Esophagus muscularis mucosa (tissue), 4 donors: Measurements from ENCODE around the gene UBE2O. TPM values are rescaled to one million over a fixed set of nuclear protein-coding genes. Genes with fewer than 3 reads are reported as not detected.

Source experiments
- DNase-seq: peaks from one replicate; pipeline ENCODE4 v3.0.0-alpha.2; 2017; ENCODE audit errors: extremely low spot score
- H3K27ac ChIP-seq, 4 donors: fragments of 200-600 bp; sonication (generic); replicated peaks in 1 of 4; 1 replicate in 3 of 4; 2 replicates in 1 of 4; pipeline ENCODE4 v1.5.1; 2016 to 2019; ENCODE audit warnings: mild to moderate bottlenecking in 1 of 4
- H3K27me3 ChIP-seq, 4 donors: fragments of 200-600 bp; sonication (generic); one replicate each; pipeline versions ENCODE4 v1.5.1 to v1.6.0; 2016 to 2019
- H3K36me3 ChIP-seq, 4 donors: fragments of 200-600 bp; sonication (generic); one replicate each; pipeline ENCODE4 v1.5.1; 2016 to 2019
- H3K4me1 ChIP-seq, 4 donors: fragments of 200-600 bp; sonication (generic); one replicate each; pipeline ENCODE4 v1.5.1; 2016 to 2019
- H3K4me3 ChIP-seq, 4 donors: fragments of 200-600 bp; sonication (generic); 1 replicate in 2 of 4; 2 replicates in 2 of 4; pipeline ENCODE4 v1.5.1; 2016 to 2019; ENCODE audit warnings: mild to moderate bottlenecking in 4 of 4, moderate library complexity in 1 of 4
- H3K9me3 ChIP-seq, 4 donors: fragments of 200-600 bp; sonication (generic); 1 replicate in 3 of 4; 2 replicates in 1 of 4; pipeline ENCODE4 v1.5.1; 2016 to 2019
- EP300 ChIP-seq: sonication (generic); formaldehyde crosslinking; IDR thresholded peaks from one replicate; pipeline ENCODE4 v1.6.1; 2017; ENCODE audit warnings: antibody characterized with exemption
- POLR2A ChIP-seq: fragments of 450-650 bp; IDR thresholded peaks from one replicate; pipeline ENCODE4 v1.6.1; 2017; ENCODE audit warnings: antibody characterized with exemption, moderate library complexity, mild to moderate bottlenecking, low read depth
- POLR2AphosphoS5 ChIP-seq, 2 donors: sonication (generic); formaldehyde crosslinking; IDR thresholded peaks; one replicate each; pipeline ENCODE4 v1.6.1; 2017; ENCODE audit warnings: antibody characterized with exemption in 2 of 2
- WGBS: methylation state at CpG from one replicate; pipeline ENCODE4 v1.1.5; 2018; 5-methylcytosine and 5-hydroxymethylcytosine counted together
- intact Hi-C: fragments of 100-400 bp; cut with DNase I; formaldehyde crosslinking; loops from one replicate; pipeline ENCODE4 v1.15.1; 2023
- total RNA-seq, 4 donors: library from RNA; depleted of rRNA; stranded (reverse); fragments of >200 nt; gene quantifications; one replicate each; pipeline versions ENCODE4 v1.1.0 to v1.2.1, GENCODE V29; 2016
- TF ChIP-seq, protein P1 (sequence below), 3 experiments: fragments of 200-600 bp in 2 of 3; fragments of 450-650 bp in 1 of 3; sonication (generic) in 2 of 3; IDR thresholded peaks; one replicate each; pipeline ENCODE4 v1.5.1; 2017 to 2019; ENCODE audit warnings: antibody characterized with exemption in 3 of 3, mild to moderate bottlenecking in 2 of 3, moderate library complexity in 1 of 3

The UBE2O gene
- total RNA-seq, 4 donors from 2014 or later: 14.1 to 21.7 (median 19.0) TPM

DNA sequence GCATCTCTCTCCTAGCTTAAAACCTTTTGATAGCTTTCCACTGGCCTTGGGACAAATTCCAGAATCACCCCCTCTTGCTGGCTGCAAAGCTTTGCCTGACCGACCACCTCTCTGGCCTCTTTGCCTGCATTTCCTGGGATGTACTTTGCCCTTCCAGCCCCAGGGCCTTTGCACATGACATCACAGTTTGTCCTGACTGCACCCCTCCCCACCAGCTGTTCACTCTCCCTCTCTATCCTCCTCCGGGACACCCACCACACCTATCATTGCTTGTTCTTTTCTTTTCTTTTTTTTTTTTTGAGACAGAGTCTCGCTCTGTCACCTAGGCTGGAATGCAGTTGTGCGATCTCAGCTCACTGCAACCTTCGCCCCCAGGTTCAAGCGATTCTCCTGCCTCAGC is 22.4 kb upstream of the UBE2O start:
- no peak for DNase-seq
- peaks cover 0 to 2% (median 0%) of the 10 kb centered on the region in 4 donors for H3K4me1 ChIP-seq
- no peaks in the 10 kb centered on the region for H3K27me3 ChIP-seq
- TF ChIP-seq POLR2A (no peak), EP300 (no peak), POLR2AphosphoS5 (IDR thresholded peaks at IDR 0.05) (no peak)
- TF ChIP-seq, protein P1, sequence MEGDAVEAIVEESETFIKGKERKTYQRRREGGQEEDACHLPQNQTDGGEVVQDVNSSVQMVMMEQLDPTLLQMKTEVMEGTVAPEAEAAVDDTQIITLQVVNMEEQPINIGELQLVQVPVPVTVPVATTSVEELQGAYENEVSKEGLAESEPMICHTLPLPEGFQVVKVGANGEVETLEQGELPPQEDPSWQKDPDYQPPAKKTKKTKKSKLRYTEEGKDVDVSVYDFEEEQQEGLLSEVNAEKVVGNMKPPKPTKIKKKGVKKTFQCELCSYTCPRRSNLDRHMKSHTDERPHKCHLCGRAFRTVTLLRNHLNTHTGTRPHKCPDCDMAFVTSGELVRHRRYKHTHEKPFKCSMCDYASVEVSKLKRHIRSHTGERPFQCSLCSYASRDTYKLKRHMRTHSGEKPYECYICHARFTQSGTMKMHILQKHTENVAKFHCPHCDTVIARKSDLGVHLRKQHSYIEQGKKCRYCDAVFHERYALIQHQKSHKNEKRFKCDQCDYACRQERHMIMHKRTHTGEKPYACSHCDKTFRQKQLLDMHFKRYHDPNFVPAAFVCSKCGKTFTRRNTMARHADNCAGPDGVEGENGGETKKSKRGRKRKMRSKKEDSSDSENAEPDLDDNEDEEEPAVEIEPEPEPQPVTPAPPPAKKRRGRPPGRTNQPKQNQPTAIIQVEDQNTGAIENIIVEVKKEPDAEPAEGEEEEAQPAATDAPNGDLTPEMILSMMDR (IDR thresholded peaks at IDR 0.05): no peak
- no peak overlapping the region for H3K27ac ChIP-seq
- 92% methylated on average over 6 of the region's 6 CpGs for WGBS
- H3K36me3 ChIP-seq: peaks cover 0 to 75% (median 45%) of the 10 kb centered on the region in 4 donors
- H3K9me3 ChIP-seq: no peaks in the 10 kb centered on the region
- intact Hi-C loops: no loop called here
- no peak overlapping the region for H3K4me3 ChIP-seq

DNA sequence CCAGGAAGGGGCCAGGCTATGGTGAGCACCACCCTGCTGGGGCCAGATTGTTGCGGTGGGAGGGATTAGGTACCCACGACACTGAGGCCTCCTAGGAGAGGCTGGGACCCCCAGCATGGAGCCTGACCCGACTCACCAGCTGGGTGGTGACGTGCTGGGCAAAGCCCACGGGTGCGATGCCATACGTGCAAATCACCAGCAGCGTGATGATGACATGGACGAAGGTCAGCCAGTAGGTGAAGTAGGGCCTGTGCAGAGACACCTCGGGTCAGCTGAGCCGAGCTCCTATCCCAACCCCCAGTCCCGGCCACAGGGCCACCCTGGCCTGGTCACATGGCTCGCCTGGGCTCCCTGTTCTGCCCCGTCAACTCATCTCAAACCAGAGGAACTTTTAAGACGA is 21.9 kb upstream of the UBE2O start:
- peaks cover 0 to 74% (median 45%) of the 10 kb centered on the region in 4 donors for H3K36me3 ChIP-seq
- no peaks in the 10 kb centered on the region for H3K4me1 ChIP-seq
- H3K27me3 ChIP-seq: no peaks in the 10 kb centered on the region
- no peak overlapping the region for H3K4me3 ChIP-seq
- H3K9me3 ChIP-seq: no peaks in the 10 kb centered on the region
- no peak for DNase-seq
- WGBS: 96% methylated on average over 14 of the region's 15 CpGs
- no peak overlapping the region for H3K27ac ChIP-seq
- intact Hi-C loops: no loop called here
- TF ChIP-seq POLR2A (no peak), POLR2AphosphoS5 (IDR thresholded peaks at IDR 0.05) (no peak), EP300 (no peak)
- TF ChIP-seq, protein P1 (IDR thresholded peaks at IDR 0.05): no peak

DNA sequence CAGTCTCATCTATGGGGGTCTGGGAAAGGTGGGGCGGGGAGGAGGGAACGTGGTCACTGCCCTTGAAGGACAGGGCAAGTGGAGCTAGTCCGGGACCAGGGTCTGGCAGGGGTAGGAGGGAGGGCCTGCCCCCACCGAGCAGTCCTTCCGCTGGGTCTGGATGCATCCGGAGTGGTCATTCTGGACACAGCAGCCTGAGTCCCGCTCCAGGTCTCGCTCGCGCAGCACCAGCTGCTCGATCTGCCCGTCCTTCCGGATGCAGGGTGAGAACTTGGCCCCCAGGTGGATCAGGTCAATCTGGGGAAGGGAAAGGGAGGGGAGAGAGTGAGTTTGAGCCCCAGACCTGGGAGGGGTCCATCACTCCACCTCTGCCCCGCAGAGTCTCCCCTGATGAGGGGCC is 21.3 kb upstream of the UBE2O start:
- no peak overlapping the region for H3K27ac ChIP-seq
- no peak for TF ChIP-seq POLR2A
- TF ChIP-seq EP300: no peak
- TF ChIP-seq, protein P1 (IDR thresholded peaks at IDR 0.05): no peak
- no peak for TF ChIP-seq POLR2AphosphoS5 (IDR thresholded peaks at IDR 0.05)
- no peaks in the 10 kb centered on the region for H3K4me1 ChIP-seq
- H3K27me3 ChIP-seq: no peaks in the 10 kb centered on the region
- H3K36me3 ChIP-seq: peaks cover 0 to 69% (median 45%) of the 10 kb centered on the region in 4 donors
- no peak for DNase-seq
- no peaks in the 10 kb centered on the region for H3K9me3 ChIP-seq
- 97% methylated on average over 9 of the region's 14 CpGs for WGBS
- intact Hi-C loops: no loop called here
- H3K4me3 ChIP-seq: no peak overlapping the region

DNA sequence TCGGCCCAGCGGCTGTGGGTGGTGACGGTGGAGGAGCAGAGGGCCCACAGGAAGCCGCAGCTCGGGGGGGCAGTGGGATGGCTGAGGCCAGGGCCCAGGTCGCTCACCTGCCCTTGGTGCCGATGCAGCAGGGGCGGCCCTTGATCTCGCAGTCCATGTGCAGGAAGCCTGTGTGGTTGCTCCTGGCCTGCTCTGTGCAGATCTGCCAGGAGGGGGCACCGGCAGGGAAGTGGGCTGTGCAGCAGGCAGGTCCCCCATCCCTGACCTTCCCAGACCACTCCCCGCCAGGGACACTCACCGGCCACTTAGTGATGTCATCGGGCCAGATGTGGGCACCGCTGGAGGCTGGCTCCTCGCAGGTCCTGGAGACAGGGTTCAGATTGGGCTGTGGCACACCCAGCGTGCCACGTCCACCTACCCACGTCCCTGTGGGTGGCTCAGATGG is 20.6 kb upstream of the UBE2O start:
- intact Hi-C loops: no loop called here
- Histone ChIP-seq H3K4me1 (no peaks in the 10 kb centered on the region), H3K4me3 (no peak overlapping the region), H3K27ac (no peak overlapping the region), H3K9me3 (no peaks in the 10 kb centered on the region), H3K27me3 (no peaks in the 10 kb centered on the region), H3K36me3 (peaks cover 0 to 62% (median 42%) of the 10 kb centered on the region in 4 donors)
- 90% methylated on average over 10 of the region's 18 CpGs for WGBS
- no peak for DNase-seq
- TF ChIP-seq, protein P1 (IDR thresholded peaks at IDR 0.05): peak in 1 of 3 experiments; percentile 8
- TF ChIP-seq EP300: no peak
- no peak for TF ChIP-seq POLR2A
- TF ChIP-seq POLR2AphosphoS5 (IDR thresholded peaks at IDR 0.05): no peak

DNA sequence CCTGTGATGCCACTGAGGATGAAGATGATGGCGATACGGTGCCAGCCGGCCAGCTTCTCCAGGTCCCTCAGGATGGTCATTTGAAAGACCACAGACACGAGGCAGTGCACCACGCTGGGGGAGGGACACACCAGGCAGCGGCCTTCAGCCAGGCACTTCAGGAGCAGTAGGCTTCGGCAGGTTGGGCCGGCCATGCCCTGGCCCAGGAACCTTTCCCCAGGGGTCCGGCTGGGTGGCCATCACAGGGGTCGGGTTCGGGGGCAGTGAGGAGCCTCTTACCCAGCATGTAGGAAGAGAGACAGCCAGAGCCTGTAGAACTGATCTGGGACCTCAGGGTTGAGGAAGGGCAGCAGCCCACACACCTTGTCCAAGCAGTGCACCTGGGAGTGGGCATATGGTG is 19.8 kb upstream of the UBE2O start:
- intact Hi-C loops: no loop called here
- 96% methylated on average over 9 of the region's 11 CpGs for WGBS
- no peaks in the 10 kb centered on the region for H3K9me3 ChIP-seq
- TF ChIP-seq POLR2A (no peak), POLR2AphosphoS5 (IDR thresholded peaks at IDR 0.05) (no peak), EP300 (no peak)
- TF ChIP-seq, protein P1 (IDR thresholded peaks at IDR 0.05): no peak
- no peaks in the 10 kb centered on the region for H3K27me3 ChIP-seq
- H3K4me3 ChIP-seq: no peak overlapping the region
- no peak for DNase-seq
- H3K27ac ChIP-seq: no peak overlapping the region
- peaks cover 0 to 56% (median 42%) of the 10 kb centered on the region in 4 donors for H3K36me3 ChIP-seq
- no peaks in the 10 kb centered on the region for H3K4me1 ChIP-seq
